GM12873 (cell line): ENCODE data around the gene HUWE1.

Source experiments
- TF ChIP-seq, protein P1 (sequence below): IDR thresholded peaks from 2 replicates; pipeline ENCODE4 v1.5.1; 2012; ENCODE audit warnings: low read depth, mild to moderate bottlenecking, moderate library complexity, low read length, control low read depth; ENCODE audit not compliant: insufficient read depth; ENCODE audit errors: missing control alignments

Gene HUWE1

DNA sequence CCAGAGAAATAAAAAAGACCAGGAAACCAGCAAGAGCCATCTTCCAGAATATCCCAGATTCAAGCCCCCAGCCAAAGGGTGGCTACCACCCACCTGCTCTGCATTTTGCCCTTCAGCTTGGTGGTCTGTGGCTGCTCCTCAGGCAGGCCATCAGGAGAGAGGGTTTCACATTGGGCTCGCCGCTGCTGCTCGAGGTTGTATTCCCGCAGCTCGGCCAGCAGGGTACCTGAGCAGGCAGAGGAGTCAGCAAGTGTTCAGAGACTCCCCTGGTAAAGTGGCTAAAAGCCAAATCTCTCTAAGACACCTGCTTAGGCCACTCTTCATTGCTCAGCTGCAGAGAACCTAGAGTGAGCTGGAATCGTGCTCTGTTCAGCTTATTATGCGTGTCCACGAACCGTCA, 141.6 kb downstream of the HUWE1 start:
- TF ChIP-seq, protein P1, sequence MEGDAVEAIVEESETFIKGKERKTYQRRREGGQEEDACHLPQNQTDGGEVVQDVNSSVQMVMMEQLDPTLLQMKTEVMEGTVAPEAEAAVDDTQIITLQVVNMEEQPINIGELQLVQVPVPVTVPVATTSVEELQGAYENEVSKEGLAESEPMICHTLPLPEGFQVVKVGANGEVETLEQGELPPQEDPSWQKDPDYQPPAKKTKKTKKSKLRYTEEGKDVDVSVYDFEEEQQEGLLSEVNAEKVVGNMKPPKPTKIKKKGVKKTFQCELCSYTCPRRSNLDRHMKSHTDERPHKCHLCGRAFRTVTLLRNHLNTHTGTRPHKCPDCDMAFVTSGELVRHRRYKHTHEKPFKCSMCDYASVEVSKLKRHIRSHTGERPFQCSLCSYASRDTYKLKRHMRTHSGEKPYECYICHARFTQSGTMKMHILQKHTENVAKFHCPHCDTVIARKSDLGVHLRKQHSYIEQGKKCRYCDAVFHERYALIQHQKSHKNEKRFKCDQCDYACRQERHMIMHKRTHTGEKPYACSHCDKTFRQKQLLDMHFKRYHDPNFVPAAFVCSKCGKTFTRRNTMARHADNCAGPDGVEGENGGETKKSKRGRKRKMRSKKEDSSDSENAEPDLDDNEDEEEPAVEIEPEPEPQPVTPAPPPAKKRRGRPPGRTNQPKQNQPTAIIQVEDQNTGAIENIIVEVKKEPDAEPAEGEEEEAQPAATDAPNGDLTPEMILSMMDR, result no peak

DNA sequence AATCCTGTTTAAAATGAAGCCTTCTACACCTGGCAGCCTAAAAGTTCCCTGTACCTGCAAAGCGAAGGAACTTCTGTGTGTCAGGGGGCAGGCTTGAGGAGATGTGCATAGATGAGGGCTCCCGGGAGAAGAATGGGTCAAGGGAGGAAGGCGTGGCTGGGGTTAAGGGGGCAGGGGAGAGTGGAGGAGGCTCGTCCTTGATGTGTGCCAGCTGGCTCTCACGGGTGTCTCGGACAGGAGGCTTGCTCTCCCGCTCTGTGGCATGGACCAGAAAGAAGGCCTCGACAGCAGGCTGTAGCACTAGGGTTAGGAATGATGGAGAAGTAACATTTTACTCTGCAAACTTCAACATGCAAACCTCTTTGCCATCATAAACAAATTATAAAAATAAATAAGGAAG, 147.7 kb downstream of the HUWE1 start:
- TF ChIP-seq, protein P1, result no peak

DNA sequence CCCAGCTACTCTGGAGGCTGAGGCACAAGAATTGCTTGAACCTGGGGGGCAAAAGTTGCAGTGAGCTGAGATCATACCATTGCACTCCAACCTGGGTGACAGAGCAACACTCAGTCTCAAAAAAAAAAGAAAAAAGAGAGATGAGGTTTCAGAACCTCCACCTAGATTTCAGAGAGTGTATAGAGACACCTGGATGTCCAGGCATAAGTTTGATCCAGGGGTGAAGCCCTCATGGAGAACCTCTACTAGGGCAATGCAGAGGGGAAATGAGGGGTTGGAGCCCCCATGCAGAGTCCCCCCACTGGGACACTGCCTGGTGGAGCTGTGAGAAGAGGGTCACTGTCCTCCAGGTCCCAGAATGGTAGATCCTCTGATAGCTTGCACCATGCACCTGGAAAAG, 159.5 kb downstream of the HUWE1 start:
- TF ChIP-seq, protein P1, result no peak

DNA sequence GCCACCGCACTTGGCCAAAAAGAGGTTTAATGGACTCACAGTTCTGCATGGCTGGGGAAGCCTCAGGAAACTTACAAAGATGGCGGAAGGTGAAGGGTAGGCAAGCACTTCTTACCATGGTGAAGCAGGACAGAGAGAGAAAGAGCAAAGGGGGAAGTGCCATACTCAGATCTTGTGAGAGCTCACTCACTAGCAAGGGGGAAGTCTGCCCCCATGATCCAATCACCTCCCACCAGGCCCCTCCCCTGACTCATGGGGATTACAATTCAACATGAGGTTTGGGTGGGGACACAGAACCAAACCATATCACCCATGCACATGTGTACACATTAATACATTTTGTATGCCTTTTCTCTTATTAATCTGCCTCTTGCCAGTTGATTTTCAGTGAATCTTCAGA, 175.2 kb downstream of the HUWE1 start:
- TF ChIP-seq, protein P1, result no peak

DNA sequence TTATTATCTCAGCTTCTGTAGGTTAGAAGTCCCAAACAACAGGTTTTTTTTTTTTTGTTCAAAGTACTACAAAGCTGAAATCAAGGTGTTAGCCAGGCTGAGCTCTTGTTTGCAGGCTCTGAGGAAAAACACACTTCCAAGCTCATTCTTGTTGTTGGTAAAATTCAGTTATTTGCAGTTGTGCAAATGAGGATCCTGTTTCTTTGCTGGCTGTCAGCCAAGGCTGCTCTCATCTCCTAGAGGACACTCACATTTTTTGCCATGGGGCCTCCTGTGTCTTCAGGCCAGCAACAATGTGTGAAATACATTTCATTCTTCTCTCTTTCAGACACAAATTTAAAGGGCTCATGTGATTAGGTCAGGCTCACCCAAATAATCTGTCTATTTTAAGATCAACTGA, 192.1 kb downstream of the HUWE1 start:
- TF ChIP-seq, protein P1, result no peak

DNA sequence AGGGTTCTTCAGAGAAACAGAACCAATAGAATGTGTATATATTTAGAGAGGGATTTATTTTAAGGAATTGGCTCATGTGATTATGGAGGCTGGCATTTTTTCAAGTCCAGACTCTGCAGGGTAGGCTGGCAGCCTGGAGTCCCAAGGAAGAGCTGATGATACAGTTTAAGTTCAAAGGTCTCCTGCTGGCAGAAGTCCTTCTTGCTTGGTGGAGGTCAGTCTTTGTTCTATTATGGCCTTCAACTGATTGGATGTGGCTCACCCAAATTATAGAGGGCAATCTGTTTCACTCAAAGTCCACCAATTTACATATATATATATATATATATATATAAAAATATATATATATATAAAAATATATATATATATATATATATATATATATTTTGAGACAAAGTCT, 200.2 kb downstream of the HUWE1 start:
- TF ChIP-seq, protein P1, result no peak

DNA sequence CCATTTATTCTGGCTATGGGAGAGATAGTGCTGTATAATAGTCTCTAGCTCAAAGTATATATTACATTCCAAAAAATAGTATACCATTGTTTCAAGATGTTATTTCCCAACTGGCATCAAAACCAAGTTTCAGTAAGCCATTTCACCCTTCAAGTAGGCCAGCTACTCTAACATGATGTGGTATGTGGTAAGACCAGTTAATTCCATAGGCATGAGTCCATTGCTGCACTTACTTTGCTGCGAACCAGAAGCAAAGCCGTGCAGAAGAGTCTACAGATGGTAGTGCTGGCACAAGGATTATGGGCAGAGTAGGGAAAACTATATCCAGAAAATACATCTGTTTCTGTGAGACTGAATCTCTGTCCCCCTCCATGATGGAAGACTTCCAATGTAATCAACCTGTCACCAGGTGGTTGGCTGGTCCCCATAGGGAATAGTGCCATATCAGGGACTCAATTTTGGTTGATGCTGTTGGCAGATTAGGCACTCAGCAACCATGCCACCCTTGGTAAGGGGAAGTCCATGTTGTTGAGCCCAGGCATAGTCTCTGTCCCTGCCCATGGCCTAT, 202.6 kb downstream of the HUWE1 start:
- TF ChIP-seq, protein P1, result no peak
